Right atrium auricular region (tissue), 2 donors: ENCODE measurements around the gene CX3CL1. TPM values are rescaled to one million over a fixed set of nuclear protein-coding genes. Genes with fewer than 3 reads are reported as not detected.
A peak's percentile ranks its signal among the peaks of the same experiment; 100 is the strongest.

ENCODE experiments used
- DNase-seq: peaks from one replicate; pipeline ENCODE4 v3.0.0-alpha.2; 2019; ENCODE audit warnings: low spot score
- H3K27ac ChIP-seq, 2 donors: fragments of 200-600 bp; sonication (generic); 1 replicate in 1 of 2; 2 replicates in 1 of 2; pipeline ENCODE4 v1.5.1; 2016 to 2019
- H3K27me3 ChIP-seq, 2 donors: fragments of 200-600 bp; sonication (generic); one replicate each; pipeline versions ENCODE4 v1.5.1 to v1.6.0; 2017 to 2019
- H3K36me3 ChIP-seq: fragments of 200-600 bp; sonication (generic); one replicate; pipeline ENCODE4 v1.5.1; 2016
- H3K4me1 ChIP-seq, 2 donors: fragments of 200-600 bp; sonication (generic); one replicate each; pipeline versions ENCODE4 v1.5.1 to v1.6.0; 2017 to 2019
- H3K4me3 ChIP-seq, 2 donors: fragments of 200-600 bp; sonication (generic); 1 replicate in 1 of 2; 2 replicates in 1 of 2; pipeline ENCODE4 v1.5.1; 2017 to 2019; ENCODE audit warnings: mild to moderate bottlenecking in 1 of 2, moderate library complexity in 1 of 2
- H3K9me3 ChIP-seq, 2 donors: fragments of 200-600 bp; sonication (generic); one replicate each; pipeline ENCODE4 v1.5.1; 2019
- total RNA-seq, 2 donors: library from RNA; depleted of rRNA; stranded (reverse); fragments of >200 nt; gene quantifications; one replicate each; pipeline ENCODE4 v1.1.0, GENCODE V29; 2016
- TF ChIP-seq, protein P1 (sequence below), 2 donors: fragments of 200-600 bp; sonication (generic); IDR thresholded peaks; one replicate each; pipeline ENCODE4 v1.5.1; 2019; ENCODE audit warnings: antibody characterized with exemption in 2 of 2

Gene CX3CL1
- total RNA-seq, 2 donors from 2014 or later, result 17.1 to 17.8 TPM

DNA sequence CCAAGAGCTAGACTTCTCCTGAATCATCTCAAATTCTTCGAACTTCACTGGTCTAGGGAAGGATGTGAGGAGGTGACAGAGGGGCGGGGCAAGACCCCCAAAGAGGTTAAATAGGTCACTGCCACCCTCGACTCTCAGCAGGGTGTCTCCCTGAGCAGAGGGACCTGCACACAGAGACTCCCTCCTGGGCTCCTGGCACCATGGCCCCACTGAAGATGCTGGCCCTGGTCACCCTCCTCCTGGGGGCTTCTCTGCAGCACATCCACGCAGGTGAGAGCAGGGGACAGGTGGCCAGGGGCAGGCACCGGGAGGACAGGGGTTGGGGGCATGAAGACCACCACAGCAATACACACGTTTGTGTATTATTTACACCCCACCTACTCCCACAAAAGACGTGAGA, 41.4 kb downstream of the CX3CL1 start:
- H3K27ac ChIP-seq, result no peak overlapping the region
- no peaks in the 10 kb centered on the region for H3K9me3 ChIP-seq
- H3K4me3 ChIP-seq, result no peak overlapping the region
- H3K4me1 ChIP-seq, result peaks cover 0 to 44% of the 10 kb centered on the region in 2 donors
- H3K27me3 ChIP-seq, result no peaks in the 10 kb centered on the region
- no peak for DNase-seq
- no peaks in the 10 kb centered on the region for H3K36me3 ChIP-seq
- TF ChIP-seq, protein P1, sequence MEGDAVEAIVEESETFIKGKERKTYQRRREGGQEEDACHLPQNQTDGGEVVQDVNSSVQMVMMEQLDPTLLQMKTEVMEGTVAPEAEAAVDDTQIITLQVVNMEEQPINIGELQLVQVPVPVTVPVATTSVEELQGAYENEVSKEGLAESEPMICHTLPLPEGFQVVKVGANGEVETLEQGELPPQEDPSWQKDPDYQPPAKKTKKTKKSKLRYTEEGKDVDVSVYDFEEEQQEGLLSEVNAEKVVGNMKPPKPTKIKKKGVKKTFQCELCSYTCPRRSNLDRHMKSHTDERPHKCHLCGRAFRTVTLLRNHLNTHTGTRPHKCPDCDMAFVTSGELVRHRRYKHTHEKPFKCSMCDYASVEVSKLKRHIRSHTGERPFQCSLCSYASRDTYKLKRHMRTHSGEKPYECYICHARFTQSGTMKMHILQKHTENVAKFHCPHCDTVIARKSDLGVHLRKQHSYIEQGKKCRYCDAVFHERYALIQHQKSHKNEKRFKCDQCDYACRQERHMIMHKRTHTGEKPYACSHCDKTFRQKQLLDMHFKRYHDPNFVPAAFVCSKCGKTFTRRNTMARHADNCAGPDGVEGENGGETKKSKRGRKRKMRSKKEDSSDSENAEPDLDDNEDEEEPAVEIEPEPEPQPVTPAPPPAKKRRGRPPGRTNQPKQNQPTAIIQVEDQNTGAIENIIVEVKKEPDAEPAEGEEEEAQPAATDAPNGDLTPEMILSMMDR (IDR thresholded peaks at IDR 0.05), result no peak

DNA sequence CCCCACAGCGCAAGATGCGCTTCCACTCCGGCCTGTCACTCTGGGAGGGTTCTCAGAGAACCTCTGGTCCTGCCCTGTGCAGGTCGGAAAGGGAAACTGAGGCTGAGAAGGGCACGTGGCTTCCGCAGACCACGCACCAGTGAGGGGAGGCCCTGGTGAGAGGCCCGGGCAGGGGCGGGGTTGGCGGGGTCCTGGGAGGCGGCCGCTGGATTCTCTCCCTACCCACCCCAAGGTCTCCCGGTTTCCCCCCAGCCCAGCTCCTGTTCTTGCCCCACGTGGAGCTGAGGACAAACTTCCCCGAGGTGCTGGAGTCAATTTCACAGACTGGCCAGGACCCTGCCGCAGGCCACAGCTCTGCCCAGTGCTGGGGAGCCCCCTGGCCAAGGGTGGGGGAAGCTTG, 43.8 kb downstream of the CX3CL1 start:
- TF ChIP-seq, protein P1 (IDR thresholded peaks at IDR 0.05), result no peak
- DNase-seq, result no peak
- Histone ChIP-seq H3K27ac (peak overlapping the region in 1 of 2 donors; percentile 67), H3K36me3 (no peaks in the 10 kb centered on the region), H3K9me3 (no peaks in the 10 kb centered on the region), H3K4me1 (peaks cover 0 to 34% of the 10 kb centered on the region in 2 donors), H3K27me3 (no peaks in the 10 kb centered on the region), H3K4me3 (no peak overlapping the region)

DNA sequence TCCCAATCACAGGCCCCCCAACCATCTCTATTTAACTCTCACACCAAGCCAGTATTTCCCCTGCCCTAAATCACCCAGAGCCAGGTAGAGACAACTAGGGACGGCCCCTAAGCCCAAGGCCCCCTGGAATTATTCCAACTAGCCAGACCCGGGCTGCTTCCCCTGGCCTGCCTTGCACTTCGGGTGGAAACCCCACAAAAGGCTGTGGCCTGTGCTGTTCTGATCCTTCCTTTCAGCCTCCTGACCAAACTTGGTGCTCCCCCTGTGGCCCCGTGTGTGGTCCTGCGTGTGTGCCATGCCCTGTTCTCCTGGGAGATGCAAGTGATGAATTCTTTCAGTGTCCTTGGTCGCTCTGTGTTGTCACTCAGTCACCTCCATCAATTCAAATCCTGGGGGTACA, 47.2 kb downstream of the CX3CL1 start:
- no peak overlapping the region for H3K27ac ChIP-seq
- no peak for DNase-seq
- H3K9me3 ChIP-seq, result no peaks in the 10 kb centered on the region
- H3K4me1 ChIP-seq, result peaks cover 0 to 45% of the 10 kb centered on the region in 2 donors
- no peaks in the 10 kb centered on the region for H3K27me3 ChIP-seq
- no peaks in the 10 kb centered on the region for H3K36me3 ChIP-seq
- TF ChIP-seq, protein P1 (IDR thresholded peaks at IDR 0.05), result no peak
- H3K4me3 ChIP-seq, result no peak overlapping the region

DNA sequence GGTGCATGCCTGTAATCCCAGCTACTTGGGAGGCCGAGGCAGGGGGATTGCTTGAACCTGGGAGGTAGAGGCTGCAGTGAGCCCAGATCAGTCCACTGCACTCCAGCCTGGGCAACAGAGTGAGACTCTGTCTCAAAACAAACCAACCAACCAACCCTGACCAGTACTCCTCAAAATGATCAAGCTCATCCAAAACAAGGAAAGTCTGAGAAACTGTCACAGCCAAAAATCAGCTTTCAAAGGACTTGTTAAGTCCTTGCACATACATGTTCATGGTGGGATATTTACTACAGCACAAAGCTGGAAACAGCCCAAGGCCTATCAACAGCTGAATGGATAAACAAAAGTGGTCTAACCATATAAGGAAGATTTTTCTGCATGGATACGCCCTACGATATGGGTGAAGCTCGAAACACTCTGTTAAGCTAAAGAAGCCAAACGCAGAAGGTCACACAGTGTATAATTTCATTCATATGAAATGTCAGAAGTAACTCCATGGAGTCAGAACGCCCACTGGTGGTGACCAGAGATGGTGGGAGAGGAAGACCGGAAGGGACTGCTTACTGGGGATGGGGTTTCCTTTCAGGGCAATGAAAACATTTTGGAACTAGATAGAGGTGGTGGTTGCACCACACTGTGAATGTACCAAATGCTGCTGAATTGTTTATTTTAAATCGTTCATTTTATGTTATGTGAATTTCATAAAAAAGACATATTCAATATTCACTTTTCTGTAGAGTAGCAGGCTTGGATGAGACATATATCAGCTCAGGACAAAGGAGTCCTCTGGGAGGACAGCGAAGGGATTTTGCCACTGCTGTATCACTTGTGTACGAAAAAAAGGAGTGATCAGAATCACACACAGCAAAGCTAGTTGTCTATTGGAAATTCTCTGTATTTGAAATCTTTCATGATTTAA, 50.0 kb downstream of the CX3CL1 start:
- no peaks in the 10 kb centered on the region for H3K9me3 ChIP-seq
- DNase-seq, result no peak
- no peak overlapping the region for H3K27ac ChIP-seq
- TF ChIP-seq, protein P1 (IDR thresholded peaks at IDR 0.05), result peak; percentile 44 to 71
- H3K4me1 ChIP-seq, result peaks cover 0 to 39% of the 10 kb centered on the region in 2 donors
- H3K4me3 ChIP-seq, result no peak overlapping the region
- H3K27me3 ChIP-seq, result no peaks in the 10 kb centered on the region
- peaks cover 10% of the 10 kb centered on the region for H3K36me3 ChIP-seq

DNA sequence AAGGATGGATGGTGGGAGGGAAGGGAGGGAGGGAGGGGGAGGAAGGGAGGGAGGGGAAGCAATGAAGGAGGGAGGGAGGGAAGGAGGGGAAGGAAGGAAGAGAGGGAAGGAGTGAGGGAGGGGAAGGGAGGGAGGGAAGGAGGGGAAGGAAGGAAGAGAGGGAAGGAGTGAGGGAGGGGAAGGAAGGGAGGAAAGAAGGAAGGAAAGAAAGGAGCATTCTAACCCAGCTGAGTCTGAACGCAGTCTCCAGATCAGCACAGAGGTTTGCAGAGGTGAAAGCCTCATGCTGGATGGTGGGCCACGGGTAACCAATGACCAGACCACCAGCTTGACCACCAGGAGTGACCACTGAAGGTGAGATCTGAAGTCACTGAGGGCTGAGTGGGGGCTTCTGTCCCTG, 50.9 kb downstream of the CX3CL1 start:
- no peaks in the 10 kb centered on the region for H3K9me3 ChIP-seq
- H3K4me1 ChIP-seq, result peaks cover 0 to 30% of the 10 kb centered on the region in 2 donors
- no peak overlapping the region for H3K27ac ChIP-seq
- H3K4me3 ChIP-seq, result no peak overlapping the region
- H3K36me3 ChIP-seq, result peaks cover 17% of the 10 kb centered on the region
- no peak for DNase-seq
- TF ChIP-seq, protein P1 (IDR thresholded peaks at IDR 0.05), result no peak
- H3K27me3 ChIP-seq, result no peaks in the 10 kb centered on the region
